PC-9 (cell line): Measurements from ENCODE around the gene PVALB. TPM values are rescaled to one million over a fixed set of nuclear protein-coding genes. Genes with fewer than 3 reads are reported as not detected.
"Not testable (repeated sequence)": the region's sequence is repeated elsewhere in the genome, so short reads cannot be mapped to it uniquely, and the experiment has no call there.

Experiments
- BruUV-seq: library from RNA; stranded (reverse); fragments of 400-500 nt; replicated peaks from 2 replicates; lab custom pipeline; 2021; lab: Mats Ljungman, UMichigan
- CTCF ChIA-PET: fragments of 300-600 bp; sonication (Branson Sonifier 250); formaldehyde crosslinking; loops from one replicate; lab custom pipeline; 2022; ENCODE audit warnings: antibody characterized with exemption; lab: Charles Lee
- POLR2A ChIA-PET: fragments of 300-600 bp; sonication (Branson Sonifier 250); formaldehyde crosslinking; loops from one replicate; lab custom pipeline; 2022; ENCODE audit warnings: antibody characterized with exemption; ENCODE audit not compliant: unreplicated experiment; lab: Charles Lee
- DNase-seq, 2 experiments: peaks; one replicate each; pipeline versions ENCODE4 v3.0.0 to v3.0.0-alpha.2; 2015 to 2022; ENCODE audit warnings: mixed read lengths in 1 of 2
- H2AFZ ChIP-seq: fragments of 200-600 bp; sonication (generic); 2 replicates; pipeline ENCODE4 v1.8.1; 2017; ENCODE audit warnings: antibody characterized with exemption
- H3F3A ChIP-seq: fragments of 200-600 bp; sonication (generic); 2 replicates; pipeline ENCODE4 v1.8.1; 2017; ENCODE audit warnings: antibody characterized with exemption, mild to moderate bottlenecking, low read depth; ENCODE audit not compliant: insufficient read depth
- H3K27ac ChIP-seq: fragments of 200-600 bp; sonication (generic); 2 replicates; pipeline ENCODE4 v1.6.1; 2016; ENCODE audit warnings: mixed run types
- H3K27me3 ChIP-seq: fragments of 200-600 bp; sonication (generic); 2 replicates; pipeline ENCODE4 v1.6.1; 2016; ENCODE audit warnings: low read depth, mixed run types; ENCODE audit not compliant: insufficient read depth
- H3K36me3 ChIP-seq: fragments of 200-600 bp; sonication (generic); 2 replicates; pipeline ENCODE4 v1.6.1; 2016; ENCODE audit warnings: low read depth, mixed run types
- H3K4me1 ChIP-seq: fragments of 200-600 bp; sonication (generic); replicated peaks from 2 replicates; pipeline ENCODE4 v1.6.1; 2016; ENCODE audit warnings: mixed run types; ENCODE audit not compliant: insufficient read depth
- H3K4me2 ChIP-seq: fragments of 200-600 bp; sonication (generic); 2 replicates; pipeline ENCODE4 v1.6.1; 2017; ENCODE audit warnings: mixed run types
- H3K4me3 ChIP-seq: fragments of 200-600 bp; sonication (generic); 2 replicates; pipeline ENCODE4 v1.6.1; 2016; ENCODE audit warnings: mixed run types
- H3K79me2 ChIP-seq: fragments of 200-600 bp; sonication (generic); 2 replicates; pipeline ENCODE4 v1.6.1; 2017; ENCODE audit warnings: low read depth, mixed run types
- H3K9me2 ChIP-seq: fragments of 200-600 bp; sonication (generic); 2 replicates; pipeline ENCODE4 v1.8.1; 2017; ENCODE audit warnings: mild to moderate bottlenecking; ENCODE audit not compliant: insufficient read depth
- H3K9me3 ChIP-seq: fragments of 200-600 bp; sonication (generic); 2 replicates; pipeline ENCODE4 v1.8.1; 2016; ENCODE audit warnings: low read depth; ENCODE audit not compliant: insufficient read depth
- H4K20me1 ChIP-seq: fragments of 200-600 bp; sonication (generic); 2 replicates; pipeline ENCODE4 v1.8.1; 2017; ENCODE audit not compliant: insufficient read depth
- CTCF ChIP-seq: fragments of 200-600 bp; sonication (generic); conservative IDR thresholded peaks from 2 replicates; pipeline ENCODE4 v1.6.1; 2017; ENCODE audit warnings: mixed run types, antibody characterized with exemption, mild to moderate bottlenecking, moderate library complexity
- EZH2 ChIP-seq: fragments of 200-600 bp; sonication (generic); IDR thresholded peaks from 2 replicates; pipeline ENCODE4 v1.8.0; 2017; ENCODE audit warnings: antibody characterized with exemption, low read depth
- intact Hi-C: fragments of 100-400 bp; cut with micrococcal nuclease; formaldehyde crosslinking; loops from one replicate; pipeline ENCODE4 v1.10.0; 2022; ENCODE audit not compliant: unreplicated experiment
- total RNA-seq: library from RNA; stranded (reverse); gene quantifications from 2 replicates; pipeline ENCODE4 v1.2.3, GENCODE V29; 2021

Gene PVALB
- total RNA-seq, 1 experiment from 2014 or later = not detected

DNA sequence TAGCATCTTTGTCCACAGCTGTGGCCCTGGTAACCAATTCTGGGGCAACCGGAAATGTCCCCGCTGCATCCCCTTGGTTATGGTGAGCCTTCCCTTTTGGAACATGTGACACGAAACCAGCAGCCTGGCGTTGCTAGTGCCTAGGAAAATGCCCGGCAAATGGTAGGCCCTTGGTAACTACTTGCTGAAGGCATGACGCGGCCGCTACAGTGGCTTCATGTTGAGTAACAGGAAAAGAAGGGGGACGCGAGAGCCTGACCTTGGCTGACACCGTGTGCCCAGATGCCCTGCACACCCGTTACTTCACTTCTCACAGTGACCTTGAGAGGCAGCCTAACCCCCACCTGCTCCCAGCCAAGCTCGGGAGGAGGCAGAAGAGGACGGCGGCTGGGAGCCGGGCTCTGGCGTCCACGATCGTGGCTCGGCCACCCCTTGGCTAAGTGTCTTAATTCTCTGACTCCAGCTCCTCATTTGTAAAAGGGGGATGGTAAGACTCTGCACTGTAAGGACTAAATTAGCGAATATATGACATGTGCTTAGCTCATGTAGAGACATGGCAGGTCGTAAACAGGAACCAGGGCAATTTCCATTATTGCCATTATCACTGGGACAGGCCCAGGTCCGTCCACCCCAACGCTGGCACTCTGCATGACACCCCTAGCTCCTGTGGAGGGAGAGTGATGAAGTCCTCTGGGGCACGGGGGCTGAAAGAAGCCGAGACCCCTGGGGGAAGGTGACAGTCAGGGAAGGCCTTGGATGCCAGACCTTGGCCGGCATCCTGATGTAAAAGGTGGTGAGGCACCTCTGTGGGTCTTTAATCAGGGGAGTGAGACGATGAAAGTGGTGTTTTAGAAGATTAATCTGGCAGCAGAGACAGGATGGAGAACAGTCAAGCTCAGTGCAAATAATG, 59.8 kb downstream of the PVALB start:
- Histone ChIP-seq H4K20me1 (no peaks in the 10 kb centered on the region), H3K79me2 (no peaks in the 10 kb centered on the region), H3K27ac (no peak overlapping the region), H3K36me3 (no peaks in the 10 kb centered on the region), H3K9me2 (no peaks in the 10 kb centered on the region), H3K4me2 (no peak overlapping the region), H3K4me1 (peaks cover 12% of the 10 kb centered on the region), H3F3A (peaks cover 19% of the 10 kb centered on the region), H3K9me3 (no peaks in the 10 kb centered on the region), H3K27me3 (peaks cover 23% of the 10 kb centered on the region), H2AFZ (no peak overlapping the region), H3K4me3 (no peak overlapping the region)
- POLR2A ChIA-PET = interaction anchor here (0.5 kb wide), 1 partner anchor 102 kb away, joined by 3 read pairs; no protein-coding TSS in a partner anchor
- TF ChIP-seq CTCF (no peak), EZH2 (no peak)
- DNase-seq = no peak
- intact Hi-C loops = loop anchor here (1.0 kb wide), 2 partner anchors 211 to 220 kb away; no protein-coding TSS in a partner anchor
- TSS peak; percentile 9 for BruUV-seq
- CTCF ChIA-PET = interaction anchor here (0.7 to 1.5 kb wide), 4 partner anchors 17 to 210 kb away, joined by 3 to 5 read pairs (median 4); partner anchors contain the start of gene IFT27

DNA sequence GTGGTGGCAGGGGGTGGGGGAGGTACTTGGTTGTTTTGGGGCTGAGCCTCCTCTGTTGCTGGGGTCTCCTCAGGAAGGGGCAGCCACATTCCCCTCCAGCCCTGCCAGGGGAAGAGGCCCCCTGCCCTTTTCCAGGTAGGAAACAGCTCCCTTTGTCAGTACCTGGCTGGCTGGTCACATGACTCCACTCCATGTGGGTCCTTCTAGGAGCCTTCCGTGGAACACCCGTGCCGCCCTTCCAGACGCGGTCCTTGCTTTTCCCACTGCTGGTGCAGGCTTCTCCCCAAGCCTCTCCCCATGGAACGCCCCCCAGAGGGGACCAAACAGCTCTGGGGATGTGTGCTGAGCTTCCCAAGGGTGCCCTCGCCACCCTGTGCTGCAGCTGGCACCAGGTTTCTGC, 60.8 kb downstream of the PVALB start:
- Histone ChIP-seq H4K20me1 (no peaks in the 10 kb centered on the region), H3F3A (peaks cover 21% of the 10 kb centered on the region), H3K79me2 (no peaks in the 10 kb centered on the region), H3K27ac (no peak overlapping the region), H3K36me3 (no peaks in the 10 kb centered on the region), H3K4me3 (no peak overlapping the region), H3K27me3 (peaks cover 23% of the 10 kb centered on the region), H3K9me3 (no peaks in the 10 kb centered on the region), H3K9me2 (no peaks in the 10 kb centered on the region), H3K4me2 (no peak overlapping the region), H2AFZ (no peak overlapping the region), H3K4me1 (peaks cover 12% of the 10 kb centered on the region)
- no TSS peak for BruUV-seq
- TF ChIP-seq CTCF (no peak), EZH2 (no peak)
- intact Hi-C loops = no loop called here
- POLR2A ChIA-PET = no interaction called here
- no peak for DNase-seq
- CTCF ChIA-PET = interaction anchor here (0.5 to 1.5 kb wide), 4 partner anchors 97 to 445 kb away, joined by 3 to 12 read pairs (median 6); no protein-coding TSS in a partner anchor

DNA sequence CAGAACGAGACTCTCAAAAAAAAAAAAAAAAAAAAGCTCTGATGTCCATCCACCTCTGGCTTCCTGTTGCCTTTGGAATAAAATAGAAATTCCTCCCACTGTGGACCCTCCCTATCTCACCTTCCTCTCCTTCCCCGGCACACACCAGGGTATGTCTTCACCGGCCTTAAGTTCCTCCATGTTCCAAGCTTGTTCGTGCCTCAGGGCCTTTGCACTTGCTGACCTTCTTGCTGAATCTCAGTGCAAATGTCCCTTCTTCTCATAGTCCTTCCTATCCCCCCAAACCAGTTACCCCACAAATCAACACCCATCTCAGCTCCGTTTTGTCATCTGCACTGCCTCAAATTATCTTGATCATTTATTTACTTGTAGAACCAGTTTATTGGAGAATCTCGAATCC, 61.5 kb downstream of the PVALB start:
- Histone ChIP-seq H3K4me3 (no peak overlapping the region), H3K4me1 (peaks cover 12% of the 10 kb centered on the region), H3K27me3 (peaks cover 23% of the 10 kb centered on the region), H3K9me3 (no peaks in the 10 kb centered on the region), H3K27ac (no peak overlapping the region), H2AFZ (no peak overlapping the region), H3K79me2 (no peaks in the 10 kb centered on the region), H3K36me3 (no peaks in the 10 kb centered on the region), H3F3A (peaks cover 21% of the 10 kb centered on the region), H3K9me2 (no peaks in the 10 kb centered on the region), H3K4me2 (no peak overlapping the region), H4K20me1 (no peaks in the 10 kb centered on the region)
- intact Hi-C loops = no loop called here
- ChIA-PET CTCF (interaction anchor here (0.5 to 1.5 kb wide), 4 partner anchors 97 to 446 kb away, joined by 3 to 12 read pairs (median 6); no protein-coding TSS in a partner anchor), POLR2A (no interaction called here)
- TF ChIP-seq EZH2 (no peak), CTCF (no peak)
- BruUV-seq = no TSS peak
- no peak for DNase-seq

DNA sequence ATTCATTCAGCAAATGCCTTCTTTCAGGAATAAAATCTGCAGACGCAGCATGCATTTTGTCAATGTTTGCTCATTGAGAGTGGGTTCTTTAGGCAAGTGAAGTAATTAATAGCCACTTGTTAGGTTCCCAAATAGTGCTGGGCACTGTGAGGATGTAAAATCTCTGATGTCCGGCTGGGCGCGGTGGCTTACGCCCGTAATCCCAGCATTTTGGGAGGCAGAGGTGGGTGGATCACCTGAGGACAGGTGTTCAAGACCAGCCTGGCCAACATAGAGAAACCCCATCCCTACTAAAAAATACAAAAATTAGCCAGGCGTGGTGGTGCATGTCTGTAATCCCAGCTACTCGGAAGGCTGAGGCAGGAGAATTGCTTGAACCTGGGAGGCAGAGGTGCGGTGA, 62.0 kb downstream of the PVALB start:
- H3K79me2 ChIP-seq, H3K4me2 ChIP-seq, DNase-seq, H3K36me3 ChIP-seq, BruUV-seq, intact Hi-C loops, H4K20me1 ChIP-seq, H3K4me3 ChIP-seq, POLR2A ChIA-PET, H3K9me2 ChIP-seq, H3K9me3 ChIP-seq, H2AFZ ChIP-seq, H3K27ac ChIP-seq: not testable (repeated sequence)
- Histone ChIP-seq H3K4me1 (peaks cover 12% of the 10 kb centered on the region), H3K27me3 (peaks cover 23% of the 10 kb centered on the region), H3F3A (peaks cover 21% of the 10 kb centered on the region)
- CTCF ChIA-PET = interaction anchor here (0.6 kb wide), 1 partner anchor 334 kb away, joined by 3 read pairs; no protein-coding TSS in a partner anchor
